ENCODE data around the gene SSBP3.
A peak's percentile ranks its signal among the peaks of the same experiment; 100 is the strongest.
"Not testable (repeated sequence)": the region's sequence is repeated elsewhere in the genome, so short reads cannot be mapped to it uniquely, and the experiment has no call there.

Gene SSBP3

GRCh38 chr1:54234284-54234683 lies 171.9 kb downstream of the SSBP3 start:
- DNase-seq, result no peak

DNA sequence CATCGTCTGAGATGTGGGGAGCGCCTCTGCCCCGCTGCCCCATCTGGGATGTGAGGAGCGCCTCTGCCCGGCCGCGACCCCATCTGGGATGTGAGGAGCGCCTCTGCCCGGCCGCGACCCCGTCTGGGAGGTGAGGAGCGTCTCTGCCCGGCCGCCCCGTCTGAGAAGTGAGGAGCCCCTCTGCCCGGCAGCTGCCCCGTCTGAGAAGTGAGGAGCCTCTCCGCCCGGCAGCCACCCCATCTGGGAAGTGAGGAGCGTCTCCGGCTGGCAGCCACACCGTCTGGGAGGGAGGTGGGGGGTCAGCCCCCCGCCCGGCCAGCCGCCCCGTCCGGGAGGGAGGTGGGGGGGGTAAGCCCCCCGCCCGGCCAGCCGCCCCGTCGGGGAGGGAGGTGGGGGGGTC lies 173.0 kb downstream of the SSBP3 start:
- not testable (repeated sequence) for DNase-seq

DNA sequence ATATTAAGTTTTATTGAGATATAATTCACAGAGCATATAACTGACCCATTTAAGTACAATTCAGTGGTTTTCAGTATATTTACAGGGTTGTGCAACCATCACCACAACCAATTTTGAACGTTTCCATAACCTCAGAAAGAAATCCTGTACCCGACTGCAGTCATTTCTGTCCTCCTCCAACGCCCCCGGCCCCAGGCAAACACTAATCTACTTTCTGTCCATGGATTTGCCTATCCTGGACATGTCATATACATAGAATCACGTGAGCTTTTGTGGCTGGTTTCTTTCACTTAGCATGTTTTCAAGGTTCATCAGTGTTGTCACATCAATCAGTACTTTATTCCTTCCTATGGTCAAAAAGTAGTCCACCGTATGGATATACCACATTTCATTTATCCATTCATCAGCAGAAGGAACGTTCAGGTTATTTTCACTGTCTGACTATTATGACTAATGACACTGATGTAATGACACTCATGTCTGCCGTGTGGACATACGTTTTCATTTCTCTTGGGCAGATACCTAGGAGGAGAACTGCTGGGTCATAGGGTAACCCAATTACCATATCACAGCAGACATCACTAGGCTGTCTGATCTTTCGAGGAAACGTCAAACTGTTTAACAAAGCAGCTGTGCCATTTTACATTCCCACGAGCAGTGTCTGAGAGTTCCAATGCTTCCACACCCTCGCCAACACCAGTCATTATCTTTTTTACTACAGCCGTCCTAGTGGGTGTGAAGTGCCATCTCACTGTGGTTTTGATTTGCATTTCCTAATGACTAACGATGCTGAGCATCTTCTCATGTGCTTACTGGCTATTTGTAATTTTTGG lies 175.5 kb downstream of the SSBP3 start:
- DNase-seq, result peak; percentile 33

GRCh38 chr1:54229281-54229891 lies 176.8 kb downstream of the SSBP3 start:
- DNase-seq, result peak; percentile 77

- DNase-seq, result no peak
Observed at GRCh38 chr1:54228638-54229079, 177.5 kb downstream of the SSBP3 start.

- DNase-seq, result no peak
Observed at GRCh38 chr1:54227891-54228310, 178.3 kb downstream of the SSBP3 start.

DNA sequence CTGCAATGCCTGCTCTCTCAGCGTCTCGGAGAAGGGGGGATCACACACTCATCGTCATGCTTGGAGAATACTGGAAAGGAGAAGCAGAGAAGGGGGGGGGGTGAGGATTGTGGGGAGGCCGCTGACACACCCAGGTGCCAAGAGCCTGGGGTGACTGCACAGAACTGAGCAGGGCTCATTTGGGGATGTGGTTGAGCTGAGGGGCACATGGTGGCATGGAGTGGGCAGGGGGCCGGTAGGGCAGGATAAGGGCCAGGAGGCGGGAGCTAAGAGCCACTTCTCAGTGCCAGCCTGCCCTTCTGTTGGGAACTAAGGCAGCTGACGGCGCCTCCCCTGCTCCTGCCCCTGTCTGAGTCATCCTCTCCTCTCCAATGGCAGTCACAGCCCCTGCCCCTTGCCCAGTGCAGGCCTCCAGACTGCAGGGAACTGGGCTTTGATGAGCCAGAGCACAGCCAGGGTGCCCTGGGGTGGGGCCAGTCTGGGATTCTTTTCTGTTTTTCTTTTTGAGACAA lies 179.0 kb downstream of the SSBP3 start:
- DNase-seq, result no peak

DNA sequence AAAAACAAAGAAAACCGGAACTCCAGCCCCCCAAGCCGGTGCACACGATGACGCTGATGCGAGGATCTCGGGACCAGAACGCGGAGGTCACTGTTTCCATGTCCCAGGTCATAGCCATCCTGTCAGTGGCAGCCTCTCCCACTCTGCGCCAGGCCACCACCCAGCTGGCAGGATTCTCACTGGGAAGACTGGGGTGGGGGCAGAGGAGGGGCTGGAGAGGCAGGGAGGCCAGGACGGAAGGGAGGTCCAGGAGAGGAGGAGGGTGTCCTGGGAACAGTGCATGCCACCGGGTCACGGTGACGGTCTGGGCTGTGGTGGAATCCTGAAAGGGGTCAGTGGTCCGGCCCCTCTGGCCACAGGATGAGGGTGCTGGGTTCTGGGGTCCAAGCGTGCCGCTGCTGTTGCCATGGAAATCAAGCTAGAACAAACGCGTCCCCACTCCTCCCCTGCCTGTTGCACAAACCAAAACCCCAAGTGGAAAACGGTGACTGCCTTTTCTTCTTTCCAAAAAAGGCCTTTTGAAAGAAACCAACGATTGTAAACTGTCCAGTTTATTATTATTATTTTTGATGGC lies 180.1 kb downstream of the SSBP3 start:
- DNase-seq, result no peak

DNA sequence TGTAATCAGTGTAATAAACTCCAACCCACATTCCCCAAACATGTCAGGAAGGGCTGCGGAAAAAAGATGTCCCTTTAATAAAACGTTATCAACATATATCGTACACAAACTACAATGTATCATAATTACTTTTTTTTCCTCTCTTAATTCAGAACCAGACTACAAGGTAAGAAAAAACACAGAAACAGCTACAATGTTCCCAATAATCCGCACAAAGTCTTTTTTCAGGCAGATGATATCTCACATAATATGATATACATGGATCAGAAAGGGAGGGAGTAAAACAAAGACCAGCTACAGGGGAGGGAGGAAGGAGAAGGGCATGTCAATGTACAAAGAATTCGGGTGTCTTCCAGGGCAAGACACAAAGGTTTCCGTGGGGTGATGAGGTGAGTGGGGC lies 180.8 kb downstream of the SSBP3 start:
- no peak for DNase-seq

DNA sequence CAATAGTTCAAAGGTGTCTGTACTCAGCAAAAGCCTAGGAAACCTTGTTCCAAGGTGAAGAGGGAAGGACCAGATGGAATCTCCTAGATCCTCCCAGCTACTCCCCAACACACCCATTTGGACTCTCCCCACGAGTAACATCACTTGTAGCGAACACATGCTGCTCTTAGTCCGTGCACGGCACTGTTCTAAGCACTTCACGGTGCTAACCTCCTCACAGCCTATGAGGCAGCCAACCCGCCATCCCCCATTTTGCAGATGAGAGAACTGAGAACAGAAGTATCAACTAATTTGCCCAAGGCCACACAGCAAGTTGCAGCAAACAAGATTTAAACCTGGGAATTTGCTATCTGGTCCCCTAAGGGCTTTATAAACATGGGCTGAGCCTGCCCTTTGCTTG lies 182.0 kb downstream of the SSBP3 start:
- no peak for DNase-seq

- no peak for DNase-seq
Observed at GRCh38 chr1:54223441-54224202, 182.6 kb downstream of the SSBP3 start.

- DNase-seq, result no peak
Observed at GRCh38 chr1:54222711-54223110, 183.5 kb downstream of the SSBP3 start.

DNA sequence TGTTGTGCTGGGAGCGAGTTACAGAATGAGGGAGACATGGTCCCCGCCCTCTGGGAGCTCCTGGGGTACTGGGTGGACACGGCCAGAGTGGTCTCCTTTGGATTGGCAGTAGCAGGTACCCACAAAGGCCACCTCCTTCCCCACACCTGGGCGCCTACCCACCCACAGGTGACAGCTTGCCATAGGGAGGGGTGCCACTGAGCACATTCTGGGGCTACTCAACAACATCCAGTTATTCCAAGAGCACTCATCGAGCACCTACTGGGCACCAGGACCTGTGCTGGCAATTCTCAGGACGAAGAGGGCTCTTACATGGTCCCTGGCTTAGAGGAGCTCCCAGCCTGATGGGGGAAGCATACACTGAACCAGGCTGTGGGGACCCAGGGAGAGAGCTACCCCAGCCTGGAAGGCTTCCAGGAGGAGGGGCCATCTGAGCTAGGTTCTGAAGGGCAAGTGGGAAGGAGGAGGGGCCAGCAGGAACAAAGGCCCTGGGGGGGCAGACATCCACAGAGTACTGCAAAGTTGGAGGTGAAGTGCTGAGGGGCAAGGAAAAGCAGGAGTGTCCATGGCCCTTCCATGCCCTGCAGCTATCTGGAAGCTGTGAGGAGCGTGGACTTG lies 184.2 kb downstream of the SSBP3 start:
- no peak for DNase-seq

GRCh38 chr1:54221113-54221834 lies 184.9 kb downstream of the SSBP3 start:
- DNase-seq, result no peak

- DNase-seq, result peak; percentile 91
Observed at GRCh38 chr1:54220004-54220811, 186.0 kb downstream of the SSBP3 start.

DNA sequence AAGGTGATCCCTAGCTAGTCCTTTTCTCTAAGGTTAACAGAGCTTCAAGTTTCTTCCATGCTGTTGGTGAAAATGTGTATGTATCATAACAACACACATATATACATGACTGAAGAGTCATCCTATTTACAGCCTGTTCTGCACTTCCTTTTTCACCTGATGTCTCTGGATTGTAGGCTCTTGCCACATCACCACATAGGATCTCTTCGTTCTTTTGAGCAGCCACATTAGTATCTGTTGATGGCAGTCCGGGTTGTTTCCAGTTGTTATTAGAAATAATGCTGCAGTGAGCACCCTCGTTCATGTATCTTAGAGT lies 186.5 kb downstream of the SSBP3 start:
- DNase-seq, result peak; percentile 31

- DNase-seq, result no peak
Observed at GRCh38 chr1:54218883-54219687, 187.1 kb downstream of the SSBP3 start.

GRCh38 chr1:54215523-54215922 lies 190.7 kb downstream of the SSBP3 start:
- DNase-seq, result no peak

DNA sequence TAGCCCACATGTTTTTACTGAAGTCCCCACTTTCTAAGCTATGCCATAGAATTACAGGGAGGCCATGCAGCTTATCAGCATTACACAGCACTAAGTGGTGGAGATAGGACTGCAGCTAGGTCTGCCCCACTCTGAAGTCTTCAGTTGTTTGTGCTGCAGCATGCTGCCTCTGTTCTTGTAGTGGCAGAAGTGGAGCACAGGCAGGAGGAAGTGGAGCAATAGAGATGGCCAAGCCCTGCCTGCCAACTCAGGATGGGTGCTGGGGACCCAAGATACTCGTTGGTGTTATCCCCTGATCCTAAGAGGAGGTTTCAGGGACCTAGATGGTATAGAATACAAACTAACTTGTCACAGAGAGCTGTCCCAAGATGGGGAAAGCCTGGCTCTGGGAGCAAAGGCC lies 193.3 kb downstream of the SSBP3 start:
- peak; percentile 26 for DNase-seq

DNA sequence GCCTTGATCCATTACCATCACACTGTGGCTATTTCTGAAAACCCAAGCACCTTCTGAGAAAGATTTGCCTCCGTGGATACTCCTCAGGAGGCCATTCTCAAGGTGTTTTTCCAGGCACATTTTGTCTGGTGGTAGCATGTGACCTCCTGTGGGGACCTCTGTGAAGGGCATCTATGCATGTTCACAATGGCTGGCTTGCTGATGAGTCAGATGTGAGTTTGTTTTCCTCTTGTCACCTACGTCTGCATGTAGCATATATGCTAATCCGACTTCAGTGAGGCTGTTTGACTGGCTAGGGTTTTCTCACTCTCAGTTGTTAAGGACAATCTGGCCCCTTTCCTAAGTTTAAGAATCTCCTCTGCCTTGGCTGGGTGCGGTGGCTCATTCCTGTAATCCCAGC lies 198.3 kb downstream of the SSBP3 start:
- not testable (repeated sequence) for DNase-seq

Data from GF-D8 (cell line).